ENCODE measurements around the gene FUT7.

DNA sequence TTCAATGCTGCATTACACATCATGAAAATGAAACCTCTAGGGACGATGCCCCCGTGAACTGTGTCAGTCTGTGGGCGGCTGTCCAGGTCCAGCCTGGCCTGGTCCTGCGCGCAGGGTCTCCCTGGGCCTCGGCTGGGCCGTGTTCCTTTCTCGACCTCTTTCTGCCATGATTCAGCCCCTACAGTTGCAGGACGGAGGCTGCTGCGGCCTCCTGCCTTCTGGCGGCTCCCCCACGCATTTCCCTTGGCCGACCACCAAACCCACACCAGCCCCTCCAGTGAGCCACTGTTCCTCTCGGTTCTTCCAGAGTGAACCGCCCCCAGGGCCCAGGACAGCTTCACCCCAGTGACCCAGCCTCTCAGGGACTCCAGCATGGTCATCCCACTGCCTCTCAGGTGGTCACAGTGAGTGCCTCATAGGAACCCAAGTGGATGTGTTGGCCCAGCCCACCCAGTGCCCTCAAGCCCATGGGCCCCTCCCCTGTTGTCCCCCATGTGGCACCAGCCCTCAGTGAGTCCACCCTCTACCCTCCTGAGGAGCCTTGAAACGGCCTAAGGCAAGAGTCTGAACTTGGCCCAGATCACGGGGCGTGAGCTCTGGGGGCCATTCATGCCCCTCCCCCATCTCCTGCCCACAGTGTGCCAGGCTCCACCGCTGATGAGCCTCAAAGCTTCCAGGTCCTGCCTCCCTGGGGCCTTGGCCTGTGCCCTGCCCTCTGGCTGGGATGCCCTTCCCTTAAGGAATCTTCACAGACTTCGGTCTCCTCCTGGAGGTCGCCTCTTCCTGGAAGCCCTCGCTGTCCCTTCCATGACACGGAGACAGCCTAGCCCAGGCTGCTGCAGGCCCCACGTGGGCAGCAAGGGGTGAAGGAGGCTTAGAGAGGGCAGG lies 25.5 kb downstream of the FUT7 start:
- TF ChIP-seq, protein P1, sequence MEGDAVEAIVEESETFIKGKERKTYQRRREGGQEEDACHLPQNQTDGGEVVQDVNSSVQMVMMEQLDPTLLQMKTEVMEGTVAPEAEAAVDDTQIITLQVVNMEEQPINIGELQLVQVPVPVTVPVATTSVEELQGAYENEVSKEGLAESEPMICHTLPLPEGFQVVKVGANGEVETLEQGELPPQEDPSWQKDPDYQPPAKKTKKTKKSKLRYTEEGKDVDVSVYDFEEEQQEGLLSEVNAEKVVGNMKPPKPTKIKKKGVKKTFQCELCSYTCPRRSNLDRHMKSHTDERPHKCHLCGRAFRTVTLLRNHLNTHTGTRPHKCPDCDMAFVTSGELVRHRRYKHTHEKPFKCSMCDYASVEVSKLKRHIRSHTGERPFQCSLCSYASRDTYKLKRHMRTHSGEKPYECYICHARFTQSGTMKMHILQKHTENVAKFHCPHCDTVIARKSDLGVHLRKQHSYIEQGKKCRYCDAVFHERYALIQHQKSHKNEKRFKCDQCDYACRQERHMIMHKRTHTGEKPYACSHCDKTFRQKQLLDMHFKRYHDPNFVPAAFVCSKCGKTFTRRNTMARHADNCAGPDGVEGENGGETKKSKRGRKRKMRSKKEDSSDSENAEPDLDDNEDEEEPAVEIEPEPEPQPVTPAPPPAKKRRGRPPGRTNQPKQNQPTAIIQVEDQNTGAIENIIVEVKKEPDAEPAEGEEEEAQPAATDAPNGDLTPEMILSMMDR (IDR thresholded peaks at IDR 0.05), result no peak
- TF ChIP-seq POLR2A (IDR thresholded peaks at IDR 0.05) (no peak), POLR2AphosphoS5 (IDR thresholded peaks at IDR 0.05) (no peak)
